HS-5 (cell line): ENCODE data around the gene DHFR.
A peak's percentile ranks its signal among the peaks of the same experiment; 100 is the strongest.

Experiments
- DNase-seq: peaks from one replicate; pipeline ENCODE4 v3.0.0-alpha.2; 2012; ENCODE audit warnings: low read depth

Gene DHFR

DNA sequence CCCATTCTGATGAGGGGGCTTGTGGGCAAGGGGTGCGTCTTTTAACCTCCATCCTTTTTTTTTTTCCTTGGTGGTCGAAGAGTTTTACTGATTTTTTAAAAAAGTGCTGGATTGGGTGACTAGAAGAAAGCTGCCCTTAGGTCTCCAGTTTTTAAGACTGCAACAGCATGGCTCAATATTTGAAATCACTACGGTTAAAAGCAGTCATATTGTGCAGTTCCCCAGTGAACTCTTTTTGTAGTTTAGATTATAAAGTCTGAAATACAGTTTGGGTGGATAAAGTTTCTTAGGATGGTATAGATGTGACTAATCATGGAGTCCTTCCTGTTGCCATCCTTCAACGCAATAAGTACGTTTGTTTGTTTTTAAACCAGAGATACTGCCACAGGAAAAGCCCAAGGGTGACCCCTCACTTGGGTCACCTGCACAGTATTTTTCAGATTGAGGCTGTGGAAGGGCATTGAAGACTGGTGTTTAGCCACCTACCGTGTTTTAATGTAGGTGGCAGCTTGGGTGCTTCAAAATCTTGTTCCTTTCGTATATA is 520 bp upstream of the DHFR start:
- peak; percentile 16 for DNase-seq

DNA sequence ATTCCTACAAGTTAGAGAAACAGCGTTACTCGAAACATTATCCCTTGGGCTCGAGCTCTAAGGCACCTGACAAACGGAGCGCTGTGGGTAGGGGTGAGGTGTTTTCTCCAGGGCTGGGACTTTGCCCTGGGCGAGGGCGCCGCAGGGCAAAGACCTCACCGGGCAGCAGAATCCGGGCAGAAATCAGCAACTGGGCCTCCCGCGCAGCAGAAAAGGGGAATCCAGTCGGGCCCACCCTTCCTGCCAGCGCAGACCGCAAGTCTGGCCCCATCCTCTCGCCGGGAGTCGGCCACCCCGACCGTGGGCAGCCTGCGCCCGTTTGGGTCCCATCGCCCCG is 761 bp downstream of the DHFR start:
- no peak for DNase-seq

DNA sequence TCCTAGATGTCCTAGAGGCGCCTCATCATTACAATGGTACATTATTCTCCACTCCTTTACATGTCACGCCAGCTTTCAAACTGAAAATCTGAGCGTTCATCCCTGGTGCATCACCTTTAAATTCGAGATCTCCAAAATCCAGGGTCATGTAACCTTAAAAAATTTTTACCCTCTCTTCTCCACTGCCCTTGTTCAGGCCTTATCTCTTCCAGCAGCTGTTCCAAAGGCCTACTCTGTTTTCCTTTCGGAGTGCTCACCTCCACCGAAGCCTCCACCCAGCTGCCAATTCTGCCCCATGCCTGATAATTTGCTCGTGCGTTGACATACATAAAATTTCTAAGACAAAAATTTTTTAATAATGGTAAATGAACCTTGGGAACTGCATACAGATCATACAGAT is 1.3 kb downstream of the DHFR start:
- DNase-seq = no peak

DNA sequence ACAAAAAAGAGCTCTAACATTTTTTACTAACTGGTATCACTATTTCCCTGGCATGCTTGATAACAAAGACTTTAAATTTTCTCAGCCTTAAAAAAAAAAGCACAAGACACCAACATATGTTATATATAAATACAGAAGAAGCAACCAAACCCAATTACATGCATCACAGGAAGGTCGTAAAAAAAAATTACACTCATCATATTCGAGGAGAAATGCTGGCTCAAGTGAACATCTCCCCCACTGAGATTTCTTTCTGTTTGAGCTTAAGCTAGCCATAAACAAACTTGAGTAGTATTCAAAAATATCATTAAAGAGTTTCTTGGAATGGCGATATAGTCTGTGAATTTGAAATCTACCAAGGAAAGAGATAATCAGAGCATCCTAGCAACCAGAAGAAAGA is 7.9 kb downstream of the DHFR start:
- DNase-seq = no peak

DNA sequence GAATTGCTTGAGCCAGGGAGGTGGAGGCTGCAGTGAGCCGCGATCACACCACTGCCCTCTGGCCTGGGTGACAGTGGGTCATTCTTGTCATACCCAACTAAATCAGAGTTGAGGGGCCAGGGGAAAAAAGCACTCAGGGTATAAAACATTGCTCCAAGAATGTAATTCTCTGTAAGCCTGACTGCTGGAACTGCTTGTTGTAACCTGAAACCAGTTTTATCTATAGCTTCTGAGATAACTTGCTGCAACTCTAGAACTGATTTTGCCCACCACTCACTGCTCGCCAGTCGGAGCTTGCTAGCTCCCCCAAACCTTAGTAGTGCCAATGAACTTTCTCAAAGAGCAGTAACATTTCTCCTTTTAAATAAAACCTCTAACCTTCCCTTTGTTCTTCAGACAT is 9.9 kb downstream of the DHFR start:
- no peak for DNase-seq

DNA sequence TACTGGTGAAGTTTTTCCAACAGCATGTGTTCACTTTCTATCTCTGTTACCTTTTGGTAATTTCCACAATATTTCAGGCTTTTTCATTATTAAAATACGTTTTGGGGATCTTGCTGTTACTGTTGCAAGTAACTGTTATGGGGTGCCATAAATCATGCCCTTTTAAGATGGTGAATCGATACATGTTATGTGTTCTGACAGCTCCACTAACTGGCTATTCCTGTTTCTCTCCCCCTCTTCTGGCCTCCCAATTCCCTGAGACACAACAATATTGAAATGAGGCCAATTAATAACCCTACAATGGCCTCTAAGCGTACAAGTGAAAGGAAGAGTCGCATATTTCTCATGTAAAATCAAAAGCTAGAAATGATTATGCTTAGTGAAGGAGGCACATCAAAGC is 13.4 kb downstream of the DHFR start:
- no peak for DNase-seq

DNA sequence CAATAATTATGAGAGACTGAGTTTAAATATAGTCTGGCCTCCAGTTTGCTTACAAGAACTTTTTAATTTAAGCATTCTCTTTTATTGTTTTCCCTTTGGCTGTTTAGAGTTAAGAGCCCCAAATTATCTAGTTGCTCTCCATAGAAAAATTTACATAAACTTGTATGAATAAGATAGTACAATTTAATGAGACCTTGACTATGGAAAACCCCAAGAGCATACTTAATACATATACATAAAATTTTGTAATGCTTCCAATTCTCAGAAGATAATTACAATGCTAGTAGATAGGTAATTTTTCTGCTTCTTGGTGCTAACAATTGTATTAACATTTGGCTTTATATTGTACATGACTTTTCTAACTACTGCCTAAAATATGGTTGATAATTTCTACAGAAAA is 20.6 kb downstream of the DHFR start:
- no peak for DNase-seq

DNA sequence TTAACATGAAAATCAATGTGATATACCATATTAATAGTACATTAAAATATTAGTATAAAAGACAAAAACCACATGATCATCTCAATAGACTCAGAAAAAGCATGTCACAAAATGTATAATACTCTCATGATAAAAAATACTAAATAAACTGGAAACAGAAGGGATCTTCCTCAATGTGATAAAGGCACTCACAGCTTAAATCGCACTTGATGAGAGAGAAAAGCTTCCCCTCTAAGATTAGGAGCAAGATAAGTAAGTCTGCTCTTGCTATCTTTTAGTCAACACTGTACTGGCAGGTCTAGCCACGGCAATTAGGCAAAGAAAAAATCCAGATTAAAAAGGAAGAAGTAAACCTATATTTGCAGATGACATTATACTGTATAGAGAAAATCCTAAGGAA is 22.1 kb downstream of the DHFR start:
- DNase-seq = no peak

DNA sequence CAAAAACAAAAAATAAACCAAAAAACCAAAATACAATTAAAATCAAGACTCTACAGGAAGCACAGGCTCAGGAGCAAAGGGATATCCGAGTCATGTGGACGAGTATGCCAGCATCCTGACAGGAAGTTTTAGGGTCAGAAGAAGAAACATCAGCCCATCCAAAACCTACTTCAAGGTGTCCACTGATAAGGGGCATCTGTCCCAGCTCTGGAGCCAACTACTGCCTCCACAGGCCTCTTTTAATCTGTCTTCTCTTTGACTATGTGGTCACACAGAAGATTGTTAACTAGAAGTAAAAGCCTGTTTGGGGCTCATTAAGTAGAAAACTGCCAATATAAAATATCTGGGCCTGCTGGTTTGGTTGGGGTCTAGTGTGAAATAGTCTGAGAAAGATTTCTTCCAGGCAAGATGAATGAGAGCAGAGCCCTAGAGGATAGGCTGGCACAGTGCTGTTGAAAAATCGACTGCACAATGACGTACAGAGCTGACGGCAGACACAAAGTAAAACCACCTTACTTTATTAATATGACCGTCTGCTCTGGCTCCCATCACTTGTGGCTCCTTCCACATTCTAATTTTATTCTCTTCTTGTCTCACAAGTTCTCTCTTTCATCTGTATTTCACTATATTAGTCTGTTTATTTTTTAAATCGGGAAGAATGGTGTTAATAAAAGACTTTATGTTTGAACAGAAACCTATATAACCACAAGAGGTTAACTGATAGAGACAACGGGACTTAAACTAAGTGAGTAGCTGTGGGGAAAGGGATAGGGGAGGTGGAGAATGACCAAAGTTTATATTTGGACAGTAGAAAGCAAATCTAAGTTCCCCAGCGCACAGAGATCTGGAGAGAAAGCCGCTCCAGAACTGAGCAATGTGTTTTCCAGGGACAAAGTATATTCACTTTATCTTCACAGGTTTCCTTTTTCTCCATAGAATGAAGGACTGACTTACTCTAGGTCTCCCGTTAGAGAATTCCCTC is 23.2 kb downstream of the DHFR start:
- DNase-seq = no peak

DNA sequence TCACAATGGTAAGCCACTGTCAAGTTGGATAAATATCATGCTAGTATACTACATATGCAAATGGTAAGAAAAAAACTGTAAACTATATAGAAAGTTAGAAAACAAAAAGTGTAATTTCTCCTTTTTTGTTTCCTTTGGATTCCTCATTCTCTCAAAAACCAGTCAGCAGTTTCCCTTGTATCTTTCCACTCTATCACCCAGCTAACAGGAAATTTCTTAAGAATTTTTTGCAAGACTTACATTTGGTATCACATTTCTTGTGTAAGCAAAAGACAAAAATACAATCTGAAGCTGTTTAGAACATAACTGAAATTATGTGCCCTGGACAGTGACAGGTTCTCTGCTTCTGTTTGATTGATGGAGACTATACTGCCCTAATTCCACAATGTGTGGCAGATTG is 25.5 kb downstream of the DHFR start:
- DNase-seq = no peak

DNA sequence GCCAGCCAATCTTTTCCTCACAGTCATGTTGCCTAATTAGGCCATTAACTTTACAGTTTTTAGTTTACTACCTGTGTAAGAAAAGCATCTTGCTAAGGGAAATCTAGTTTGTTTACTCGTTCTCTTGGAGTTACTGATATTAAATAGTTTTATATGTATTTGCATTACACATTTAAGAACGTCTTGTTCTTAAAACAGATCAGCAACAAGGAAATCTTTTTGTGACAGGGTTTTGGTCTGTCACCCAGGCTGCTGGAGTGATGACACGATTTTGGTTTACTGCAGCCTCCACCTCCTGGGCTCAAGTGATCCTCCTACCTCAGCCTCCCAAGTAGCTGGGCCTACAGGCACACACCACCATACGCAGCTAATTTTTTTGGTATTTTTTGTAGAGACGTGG is 29.6 kb downstream of the DHFR start:
- DNase-seq = no peak

DNA sequence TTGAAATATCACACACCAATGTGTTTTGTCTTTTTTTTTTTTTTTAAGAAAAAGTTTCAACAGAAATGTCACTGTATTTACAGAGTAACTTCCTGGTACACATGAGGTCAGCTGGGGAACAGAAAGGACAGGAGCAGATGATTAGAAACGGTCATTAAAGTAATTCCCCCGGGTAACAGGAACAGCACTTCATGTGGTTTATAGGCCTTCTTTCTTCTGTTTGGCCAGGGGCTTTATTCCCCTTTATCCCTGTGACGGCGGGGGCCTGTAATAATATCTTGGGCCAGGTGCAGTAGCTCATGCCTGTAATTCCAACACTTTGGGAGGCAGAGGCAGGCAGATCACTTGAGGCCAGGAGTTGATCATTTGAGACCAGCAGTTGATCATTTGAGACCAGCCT is 30.8 kb downstream of the DHFR start:
- DNase-seq = no peak

DNA sequence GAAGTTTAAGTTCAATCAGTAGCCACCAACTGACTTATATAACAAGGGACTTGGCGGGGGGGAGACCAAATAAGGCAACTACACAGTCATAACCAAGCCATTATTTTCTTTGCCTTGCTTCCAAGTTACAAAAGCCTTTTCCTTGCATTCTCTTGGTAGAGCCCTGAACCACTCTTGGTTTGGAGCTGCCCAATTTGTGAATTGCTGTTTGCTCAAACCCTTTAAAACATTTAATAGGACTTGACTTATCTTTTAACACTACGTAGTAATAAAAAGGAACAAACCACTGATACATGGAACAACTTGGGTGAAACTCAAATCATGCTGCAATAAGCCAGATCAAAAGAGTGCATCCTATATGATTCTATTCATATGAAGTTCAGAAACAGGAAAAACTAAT is 32.0 kb downstream of the DHFR start:
- DNase-seq = no peak

DNA sequence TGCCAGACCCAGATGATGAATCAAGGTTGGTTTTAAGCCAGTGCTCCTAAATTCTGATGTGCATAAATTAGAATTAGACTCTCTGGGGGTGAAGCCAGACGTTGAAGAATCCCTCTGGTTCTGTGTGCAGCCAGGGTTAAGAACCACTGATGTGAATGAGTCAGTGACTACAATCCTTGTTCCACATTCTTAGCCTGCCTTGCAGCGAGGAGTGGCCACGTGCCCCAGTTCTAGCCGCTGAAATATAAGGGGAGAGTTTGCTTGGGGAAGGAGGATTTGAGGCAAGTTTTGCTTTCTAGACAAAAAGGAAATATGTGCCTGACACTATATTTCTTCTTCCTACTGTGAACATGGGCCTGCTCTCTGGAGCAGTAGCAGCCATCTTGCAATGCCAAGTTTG is 34.6 kb downstream of the DHFR start:
- DNase-seq = no peak

DNA sequence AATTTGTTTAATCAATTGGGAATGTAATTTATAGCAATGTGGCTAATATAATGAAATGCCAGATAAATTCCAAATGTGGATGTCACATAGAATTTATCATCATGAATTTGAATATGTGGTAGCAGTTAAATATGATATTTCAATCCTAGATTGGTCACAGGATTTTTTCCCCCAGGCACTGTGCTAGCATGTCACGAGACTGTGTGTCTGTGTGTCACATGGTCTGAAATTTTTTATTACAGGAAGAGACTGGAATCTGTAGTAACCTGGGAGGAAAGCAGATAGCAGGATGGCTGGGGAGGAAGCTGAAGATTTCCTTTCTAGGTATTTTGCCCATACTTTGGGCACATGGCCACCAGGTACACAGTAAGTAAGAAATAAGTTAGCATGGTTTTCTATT is 35.7 kb downstream of the DHFR start:
- no peak for DNase-seq

DNA sequence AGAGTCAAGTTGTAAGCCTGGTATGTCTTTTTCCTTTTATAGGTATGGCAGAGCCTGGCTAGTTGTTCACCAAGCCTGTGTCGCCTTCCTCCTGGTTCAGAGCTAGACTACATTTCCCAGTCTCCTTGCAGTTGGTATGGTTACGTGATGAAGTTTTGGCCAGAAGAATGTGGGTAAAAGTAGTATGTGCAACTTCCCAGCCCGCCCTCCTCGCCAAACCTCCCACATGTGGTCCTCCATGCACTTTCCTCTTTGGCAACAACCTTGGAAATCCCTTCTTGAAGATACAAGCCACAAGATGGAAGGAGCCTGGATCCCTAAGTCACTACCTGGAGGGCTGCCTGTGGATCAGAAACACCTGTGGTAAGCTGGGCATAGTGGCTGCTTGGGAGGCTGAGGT is 36.3 kb downstream of the DHFR start:
- no peak for DNase-seq

DNA sequence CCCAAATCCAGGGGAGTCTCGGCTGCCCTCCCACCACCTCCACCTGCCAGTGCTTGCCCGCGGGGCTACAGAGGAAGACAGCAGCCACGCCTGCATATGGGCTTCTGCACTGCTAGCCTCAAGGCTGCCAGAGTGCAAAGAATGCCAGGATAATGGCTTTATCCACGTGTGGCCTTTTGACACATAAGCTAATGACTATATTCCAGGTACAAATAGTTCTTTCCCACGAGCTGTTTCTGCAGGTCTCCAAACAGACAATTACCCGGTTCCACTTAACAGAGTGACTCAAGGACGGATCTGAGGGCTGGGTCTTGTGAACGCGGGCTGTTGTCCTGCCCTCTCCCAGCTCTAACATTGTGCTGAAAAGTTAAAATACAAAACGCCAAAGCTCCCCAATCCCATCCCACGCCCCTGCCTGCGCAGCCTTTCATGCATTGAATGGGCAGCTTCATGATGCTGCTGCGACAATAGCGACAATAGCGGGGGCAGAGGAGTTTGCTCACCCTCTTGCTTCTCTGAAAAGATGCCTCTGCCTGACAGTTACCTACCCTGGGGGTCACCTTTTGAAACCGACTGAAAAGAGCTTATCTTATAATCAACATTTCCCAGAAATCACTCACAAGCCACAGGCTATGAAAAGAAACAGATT is 39.4 kb downstream of the DHFR start:
- no peak for DNase-seq

DNA sequence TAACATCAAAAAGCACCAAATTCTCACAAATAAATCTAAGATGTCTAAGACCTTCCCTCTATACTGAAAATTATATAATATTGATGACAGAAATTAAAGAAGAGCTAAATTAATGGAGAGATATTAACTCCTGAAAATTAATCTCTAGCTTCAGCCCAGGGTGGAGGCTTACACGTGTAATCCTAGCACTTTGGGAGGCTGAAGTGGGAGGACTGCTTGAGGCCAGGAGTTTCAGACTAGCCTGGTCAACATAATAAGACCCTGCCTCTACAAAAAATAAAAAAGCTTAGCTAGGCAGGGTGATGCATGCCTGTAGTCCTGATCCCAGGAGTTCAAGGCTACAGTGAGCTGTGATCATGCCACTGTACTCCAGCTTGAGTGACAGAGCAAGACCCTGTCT is 45.1 kb downstream of the DHFR start:
- DNase-seq = no peak

DNA sequence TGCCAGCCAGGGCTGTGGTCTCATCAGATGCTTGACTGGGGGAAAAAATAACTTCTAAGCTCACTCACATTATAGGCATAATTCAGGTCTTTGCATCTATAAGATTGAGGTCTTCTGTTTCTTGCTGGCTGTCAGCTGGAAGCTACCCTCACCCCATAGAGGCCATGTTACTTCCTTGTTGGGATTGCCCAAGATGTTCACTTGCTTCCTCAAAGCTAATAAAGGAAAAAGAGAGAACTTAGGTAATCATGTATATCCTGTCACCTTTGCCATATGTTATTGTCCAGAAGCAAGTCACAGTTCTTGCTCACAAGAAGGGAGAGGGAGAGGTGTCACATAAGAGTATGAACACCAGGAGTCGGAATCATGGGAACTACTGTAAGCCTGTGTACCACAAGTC is 46.1 kb downstream of the DHFR start:
- DNase-seq = no peak

DNA sequence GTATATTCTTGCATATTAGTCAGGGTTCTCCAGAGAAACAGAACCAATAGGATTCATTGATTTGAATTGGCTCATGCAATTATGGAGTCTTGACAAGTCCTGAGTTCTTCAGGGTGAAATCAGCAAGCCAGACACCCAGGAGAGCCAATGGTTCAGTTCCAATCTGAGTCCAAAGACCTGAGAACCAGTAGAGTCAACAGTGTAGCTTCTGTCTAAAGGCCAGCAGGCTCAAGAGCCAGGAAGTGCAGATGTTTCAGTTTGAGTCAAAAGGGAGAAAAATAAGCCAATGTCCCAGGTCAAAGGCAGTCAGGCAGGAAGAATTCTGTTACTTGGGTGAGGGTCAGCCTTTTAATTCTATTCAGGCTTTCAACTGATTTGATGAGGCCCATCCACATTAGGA is 47.0 kb downstream of the DHFR start:
- DNase-seq = no peak

DNA sequence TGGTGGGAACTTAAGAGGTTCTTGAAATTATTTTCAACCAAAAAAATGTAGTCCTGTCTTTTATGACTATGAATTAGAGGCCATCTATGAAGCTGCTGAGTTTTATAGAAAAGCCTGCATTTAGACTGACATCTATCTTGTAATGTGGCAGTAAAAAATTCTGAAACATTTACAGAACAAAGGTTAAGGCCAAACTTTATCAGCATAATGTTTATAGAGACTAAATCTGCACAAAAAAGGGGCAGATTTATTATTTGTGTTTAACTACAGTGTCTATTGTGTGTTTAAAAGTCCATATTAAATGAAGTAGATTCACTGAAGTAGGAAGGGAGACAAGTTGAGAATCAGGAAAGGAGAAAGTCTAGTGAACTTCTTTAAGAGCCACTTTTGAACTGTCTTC is 47.4 kb downstream of the DHFR start:
- no peak for DNase-seq

DNA sequence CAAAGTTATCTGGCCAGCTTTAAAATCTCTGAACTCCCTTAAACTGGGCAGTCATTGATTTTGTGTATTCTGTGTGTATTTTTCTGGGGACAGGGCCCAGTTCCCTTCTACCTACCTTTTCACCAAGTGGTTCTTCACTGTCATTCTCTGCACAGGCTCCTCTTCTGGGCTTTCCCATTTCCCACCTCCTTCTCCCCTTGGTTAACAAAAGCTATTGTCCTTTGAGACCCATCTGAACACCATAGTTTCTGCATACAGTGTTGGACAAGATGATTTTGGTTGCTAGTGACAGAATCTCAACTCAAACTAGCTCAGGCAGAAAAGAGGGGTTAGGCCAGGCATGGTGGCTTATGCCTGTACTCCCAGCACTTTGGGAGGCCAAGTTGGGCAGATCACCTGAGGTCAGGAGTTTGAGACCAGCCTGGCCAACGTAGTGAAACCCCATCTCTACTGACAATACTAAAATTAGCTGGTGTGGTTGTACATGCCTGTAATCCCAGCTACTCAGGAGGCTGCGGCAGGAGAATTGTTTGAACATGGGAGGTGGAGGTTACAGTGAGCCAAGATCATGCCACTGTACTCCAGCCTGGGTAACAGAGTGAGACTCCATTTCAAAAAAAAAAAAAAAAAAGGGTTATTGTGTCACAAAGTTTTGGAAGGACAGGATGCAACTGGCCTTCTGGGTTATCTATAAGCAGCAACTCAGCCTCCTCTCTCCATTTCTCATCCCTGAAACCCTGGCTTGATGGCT is 53.7 kb downstream of the DHFR start:
- DNase-seq = no peak

DNA sequence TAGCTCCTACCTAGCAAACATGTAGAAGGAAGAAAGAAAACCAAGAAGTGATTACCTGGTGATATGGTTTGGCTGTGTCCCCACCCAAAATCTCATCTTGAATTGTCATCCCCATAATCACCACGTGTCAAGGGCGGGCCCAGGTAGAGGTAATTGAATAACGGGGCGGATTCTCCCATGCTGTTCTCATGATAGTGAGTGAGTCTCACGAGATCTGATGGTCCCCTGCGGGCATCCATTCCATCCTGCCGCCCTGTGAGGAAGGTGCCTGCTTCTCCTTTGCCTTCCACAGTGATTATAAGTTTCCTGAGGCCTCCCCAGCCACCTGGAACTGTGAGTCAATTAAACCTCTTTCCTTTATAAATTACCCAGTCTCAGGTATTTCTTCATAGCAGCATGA is 57.3 kb downstream of the DHFR start:
- no peak for DNase-seq
